GM12878 (cell line): ENCODE data around the gene PARG. TPM values are rescaled to one million over a fixed set of nuclear protein-coding genes. Genes with fewer than 3 reads are reported as not detected.

Source experiments
- ATAC-seq: fragments of 200-7000 bp; cut with Tn5 transposase; 3 replicates; pipeline ENCODE4 v1.9.1; 2020; ENCODE audit warnings: mild to moderate bottlenecking, moderate library complexity
- BruUV-seq: library from RNA; stranded (reverse); fragments of 400-500 nt; replicated peaks from 2 replicates; lab custom pipeline; 2021; lab: Mats Ljungman, UMichigan
- CTCF ChIA-PET: fragments of 300-600 bp; sonication (Branson Sonifier 250); formaldehyde crosslinking; extraction: SDS; loops from one replicate; lab custom pipeline; 2021; ENCODE audit warnings: inconsistent platforms; lab: Yijun Ruan, JAX
- POLR2A ChIA-PET: fragments of 350-600 bp; formaldehyde crosslinking; extraction: SDS; loops from one replicate; lab custom pipeline; 2021; ENCODE audit warnings: inconsistent platforms; lab: Charles Lee
- RAD21 ChIA-PET: fragments of 300-600 bp; sonication (Branson Sonifier 250); formaldehyde crosslinking; loops from one replicate; lab custom pipeline; 2023; ENCODE audit warnings: antibody characterized with exemption; ENCODE audit not compliant: unreplicated experiment; lab: Charles Lee
- SMC1A ChIA-PET: fragments of 300-600 bp; sonication (Branson Sonifier 250); formaldehyde crosslinking; loops from one replicate; lab custom pipeline; 2023; ENCODE audit not compliant: unreplicated experiment, uncharacterized antibody; lab: Charles Lee
- DNase-seq: peaks from one replicate; pipeline ENCODE4 v3.0.0-alpha.2; 2011; ENCODE audit warnings: low read depth, low spot score
- FAIRE-seq: peaks from 3 replicates; lab custom pipeline; 2011; peaks lifted over from hg19 to GRCh38; lab: Jason Lieb, UNC
- H2AFZ ChIP-seq: 2 replicates; pipeline ENCODE4 v1.6.0; 2011; ENCODE audit warnings: low read depth, low read length, control low read depth; ENCODE audit not compliant: control insufficient read depth
- H3K27ac ChIP-seq: 2 replicates; pipeline ENCODE4 v1.5.1; 2011; ENCODE audit warnings: control low read depth; ENCODE audit not compliant: control insufficient read depth, insufficient read depth
- H3K27me3 ChIP-seq, 2 experiments: replicated peaks in 1 of 2; 2 replicates each; pipeline versions ENCODE4 v1.6.0 to v1.6.1; 2011; ENCODE audit warnings: low read length in 1 of 2; ENCODE audit not compliant: control insufficient read depth in 2 of 2, insufficient read depth in 2 of 2
- H3K36me3 ChIP-seq, 2 experiments: 2 replicates each; pipeline ENCODE4 v1.5.1; 2011; ENCODE audit warnings: low read length in 1 of 2; ENCODE audit not compliant: control insufficient read depth in 2 of 2, insufficient read depth in 2 of 2
- H3K4me1 ChIP-seq: 2 replicates; pipeline ENCODE4 v1.6.1; 2011; ENCODE audit warnings: mild to moderate bottlenecking, low read length, moderate library complexity, mixed read lengths; ENCODE audit not compliant: control insufficient read depth, insufficient read depth
- H3K4me2 ChIP-seq: 2 replicates; pipeline ENCODE4 v1.6.0; 2011; ENCODE audit warnings: control low read depth; ENCODE audit not compliant: control insufficient read depth, insufficient read depth
- H3K4me3 ChIP-seq: fragments of 200-600 bp; sonication (generic); 2 replicates; pipeline ENCODE4 v1.5.1; 2016
- H3K79me2 ChIP-seq: 2 replicates; pipeline ENCODE4 v1.6.0; 2011; ENCODE audit warnings: low read length; ENCODE audit not compliant: control insufficient read depth, insufficient read depth
- H3K9ac ChIP-seq: 2 replicates; pipeline ENCODE4 v1.8.0; 2011; ENCODE audit warnings: low read length, control low read depth, mixed read lengths; ENCODE audit not compliant: control insufficient read depth, insufficient read depth
- H3K9me3 ChIP-seq: replicated peaks from 3 replicates; pipeline ENCODE4 v1.5.1; 2011; ENCODE audit warnings: mild to moderate bottlenecking, low read length; ENCODE audit not compliant: control insufficient read depth, insufficient read depth
- H4K20me1 ChIP-seq: 2 replicates; pipeline ENCODE4 v1.6.0; 2011; ENCODE audit not compliant: control insufficient read depth, insufficient read depth
- BCL3 ChIP-seq: IDR thresholded peaks from 2 replicates; pipeline ENCODE4 v1.6.1; 2011; ENCODE audit warnings: borderline replicate concordance, low read depth, mild to moderate bottlenecking, moderate library complexity, low read length; ENCODE audit not compliant: insufficient read depth, poor library complexity, severe bottlenecking
- CBX5 ChIP-seq: sonication (generic); IDR thresholded peaks from 2 replicates; pipeline ENCODE4 v1.6.1; 2016; ENCODE audit warnings: low read depth, moderate library complexity, mild to moderate bottlenecking, inconsistent platforms
- E2F4 ChIP-seq: IDR thresholded peaks from 2 replicates; pipeline ENCODE4 v1.6.1; 2012; ENCODE audit warnings: low read depth, low read length, improper control_type of control experiment
- MAX ChIP-seq: IDR thresholded peaks from 2 replicates; pipeline ENCODE4 v1.6.1; 2012; ENCODE audit warnings: low read depth, low read length, improper control_type of control experiment
- MXI1 ChIP-seq: fragments of 150-350 bp; IDR thresholded peaks from 2 replicates; pipeline ENCODE4 v1.6.1; 2011; ENCODE audit warnings: low read depth, mild to moderate bottlenecking, inconsistent platforms, low read length, improper control_type of control experiment
- REST ChIP-seq: IDR thresholded peaks from 2 replicates; pipeline ENCODE4 v1.6.1; 2012; ENCODE audit warnings: mild to moderate bottlenecking, low read depth, low read length
- SIN3A ChIP-seq: IDR thresholded peaks from 2 replicates; pipeline ENCODE4 v1.6.1; 2012; ENCODE audit warnings: low read depth, low read length, improper control_type of control experiment
- SMAD5 ChIP-seq: IDR thresholded peaks from 2 replicates; pipeline ENCODE4 v1.6.1; 2016; ENCODE audit warnings: antibody characterized with exemption, low read depth
- SMC3 ChIP-seq: IDR thresholded peaks from 2 replicates; pipeline ENCODE4 v1.6.1; 2011; ENCODE audit warnings: low read length, improper control_type of control experiment, borderline replicate concordance
- ZNF384 ChIP-seq: IDR thresholded peaks from 2 replicates; pipeline ENCODE4 v1.6.1; 2012; ENCODE audit warnings: low read depth, mild to moderate bottlenecking, low read length, improper control_type of control experiment, borderline replicate concordance
- ZNF622 ChIP-seq: fragments of 450-650 bp; IDR thresholded peaks from 2 replicates; pipeline ENCODE4 v1.6.1; 2017; ENCODE audit warnings: mild to moderate bottlenecking, inconsistent platforms
- ZZZ3 ChIP-seq: IDR thresholded peaks from 2 replicates; pipeline ENCODE4 v1.6.1; 2011; ENCODE audit warnings: low read depth; ENCODE audit not compliant: control insufficient read depth, insufficient read length
- WGBS: methylation state at CpG from one replicate; pipeline ENCODE4 v1.1.6; 2016; ENCODE audit warnings: low lambda C conversion rate; ENCODE audit not compliant: insufficient replicate concordance, insufficient coverage; ENCODE audit errors: missing lambda C conversion rate; 5-methylcytosine and 5-hydroxymethylcytosine counted together
- in situ Hi-C: fragments of 300-500 bp; cut with MboI; formaldehyde crosslinking; loops from 9 replicates; pipeline ENCODE4 v1.14.3; 2018; ENCODE audit warnings: mixed read lengths
- intact Hi-C: fragments of 100-400 bp; cut with micrococcal nuclease; formaldehyde crosslinking; loops from one replicate; pipeline ENCODE4 v1.14.2; 2022; ENCODE audit not compliant: unreplicated experiment
- polyA plus RNA-seq, 11 experiments: library from polyadenylated mRNA; depleted of rRNA in 4 of 11; unstranded in 6 of 11; stranded (reverse) in 5 of 11; fragments of >200 nt; fragmentation: Nextera tagmentation in 4 of 11; fragmentation: Illumina TruSeq in 1 of 11; extraction: Ambion mirVana in 4 of 11; extraction: Trizol in 1 of 11; gene quantifications; 1 replicate in 1 of 11; 2 replicates in 10 of 11; pipeline versions ENCODE4 v1.2.1 to v1.2.3, GENCODE V29; 2011 to 2016; ENCODE audit warnings: inconsistent platforms in 2 of 11, missing spikeins in 2 of 11, low read depth in 1 of 11
- total RNA-seq, 4 experiments: library from RNA; depleted of rRNA in 3 of 4; stranded (reverse); fragments of >200 nt in 3 of 4; fragmentation: Illumina TruSeq in 1 of 4; extraction: Trizol in 1 of 4; gene quantifications; 2 replicates each; pipeline versions ENCODE4 v1.2.1 to v1.2.3, GENCODE V29; 2013 to 2021

The PARG gene
- total and polyA plus RNA-seq, 10 of the 15 experiments (the other 5 are each of a cell fraction or from before 2014, with no cell fraction given) = 4.8 to 35.4 (median 21.9) TPM

- WGBS = 96% methylated on average over 9 of the region's 9 CpGs
- TF ChIP-seq MXI1 = no peak
- TF ChIP-seq SMAD5 = no peak
- TF ChIP-seq MAX = no peak
- no peak for TF ChIP-seq ZNF384
- no peak for TF ChIP-seq REST
- TF ChIP-seq E2F4 = no peak
- TF ChIP-seq SMC3 = no peak
- no peak for TF ChIP-seq CBX5
- TF ChIP-seq ZZZ3 = no peak
- TF ChIP-seq SIN3A = no peak
- TF ChIP-seq BCL3 = no peak
- no peak for TF ChIP-seq ZNF622
- Histone ChIP-seq H3K79me2 (no peaks in the 10 kb centered on the region), H3K9me3 (no peaks in the 10 kb centered on the region), H3K27ac (no peak overlapping the region), H3K4me3 (no peak overlapping the region), H4K20me1 (no peaks in the 10 kb centered on the region), H3K4me2 (no peak overlapping the region), H3K27me3 (no peaks in the 10 kb centered on the region), H3K36me3 (peaks cover 1 to 14% of the 10 kb centered on the region in 2 experiments; a peak in 3 of 4 replicates), H3K9ac (no peak overlapping the region), H2AFZ (no peak overlapping the region), H3K4me1 (no peaks in the 10 kb centered on the region)
- in situ Hi-C loops (no loop called here), intact Hi-C loops (no loop called here)
- RAD21 ChIA-PET = no interaction called here
- SMC1A ChIA-PET = no interaction called here
- ATAC-seq (no peak), DNase-seq (no peak), FAIRE-seq (no peak)
- POLR2A ChIA-PET = no interaction called here
- BruUV-seq = no TSS peak
- CTCF ChIA-PET = no interaction called here
Measured at GRCh38 chr10:49819234-49819958, 122.4 kb downstream of the PARG start.
